HG03103 (cell line): ENCODE results near the gene ZAR1L.
A peak's percentile ranks its signal among the peaks of the same experiment; 100 is the strongest.

Experiments
- ATAC-seq: cut with Tn5 transposase; IDR thresholded peaks from one replicate; pipeline ENCODE4 v1.9.1; 2021; ENCODE audit warnings: low read depth; ENCODE audit not compliant: unreplicated experiment

The ZAR1L gene

DNA sequence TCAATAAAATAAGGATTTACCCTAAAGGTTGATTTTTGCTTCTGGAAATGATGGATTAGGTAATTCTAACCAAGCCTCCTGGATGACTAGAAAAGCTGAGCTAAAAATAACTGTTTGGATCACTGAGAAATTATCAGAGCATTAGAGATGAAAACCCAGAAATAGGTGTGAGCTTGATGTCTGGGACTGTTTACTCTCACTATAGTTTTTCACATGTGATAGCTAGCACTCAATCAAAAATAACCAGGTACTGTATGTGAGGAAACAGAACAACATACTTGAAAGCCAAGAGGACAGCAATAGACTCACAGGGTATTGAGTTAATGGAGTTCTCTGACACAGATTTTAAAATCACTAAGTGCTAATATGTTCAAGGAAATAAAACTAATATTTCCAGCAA, 9.5 kb downstream of the ZAR1L start:
- ATAC-seq: no peak

DNA sequence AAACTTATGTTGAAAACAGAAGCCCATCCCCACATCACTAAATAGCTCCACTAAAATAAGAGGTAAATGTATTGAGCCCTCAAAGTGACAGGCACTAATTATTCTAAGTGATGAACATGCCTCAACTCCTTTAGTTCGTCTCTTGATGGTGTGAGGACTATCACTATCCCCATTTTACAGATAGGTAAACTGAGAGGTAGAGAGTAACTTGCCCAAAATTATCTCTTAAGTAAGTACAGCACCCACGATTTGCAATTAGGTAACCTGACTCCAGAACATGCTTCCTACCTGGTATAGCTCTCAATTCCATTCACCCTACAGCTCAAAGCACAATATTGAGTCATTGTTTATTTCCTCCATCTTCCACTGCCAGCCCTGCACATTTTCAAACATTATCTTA, 12.7 kb downstream of the ZAR1L start:
- ATAC-seq: no peak

GRCh38 chr13:32300920-32301319, 14.2 kb downstream of the ZAR1L start:
- ATAC-seq: no peak

DNA sequence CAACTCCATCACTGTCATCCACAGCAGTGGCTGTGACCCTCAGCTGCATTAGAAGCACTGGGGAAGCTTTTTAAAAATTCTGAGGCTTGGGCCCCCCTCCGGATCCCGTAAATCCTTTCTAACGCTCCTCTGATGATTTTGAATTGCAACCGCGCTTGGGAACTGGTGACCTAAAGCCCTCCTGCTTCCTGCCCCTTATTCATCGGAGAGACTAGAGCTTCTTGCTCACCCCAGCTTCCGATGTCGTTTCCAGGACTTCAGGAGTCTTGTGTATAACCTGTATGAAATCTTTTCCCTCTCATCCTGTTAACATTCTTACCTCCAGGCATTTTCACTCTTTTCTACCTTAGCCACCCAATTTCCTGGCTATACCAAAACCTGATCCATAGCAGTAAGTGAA, 14.8 kb downstream of the ZAR1L start:
- no peak for ATAC-seq

DNA sequence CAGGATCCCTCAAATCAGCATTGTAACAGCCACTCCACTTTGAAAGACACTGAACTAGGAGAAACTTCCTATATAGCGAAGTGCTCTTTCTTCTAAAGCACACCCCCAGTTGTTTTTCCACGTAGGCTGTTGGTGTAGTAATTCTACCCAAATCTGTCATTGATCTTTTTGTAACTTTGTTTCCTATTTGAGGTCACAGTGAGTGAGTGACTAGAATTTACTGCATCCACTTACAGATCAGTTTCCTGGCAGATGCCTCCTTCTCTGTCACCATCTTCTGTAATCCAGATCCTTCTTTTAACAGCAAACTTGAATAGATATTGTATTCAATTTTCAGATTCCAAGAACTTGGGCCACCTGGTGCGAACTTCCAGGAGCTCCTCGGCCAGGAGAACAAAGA, 15.3 kb downstream of the ZAR1L start:
- no peak for ATAC-seq

- no peak for ATAC-seq
Measured at GRCh38 chr13:32298695-32299094, 16.5 kb downstream of the ZAR1L start.

- ATAC-seq: no peak
Measured at GRCh38 chr13:32297206-32297605, 18.0 kb downstream of the ZAR1L start.

DNA sequence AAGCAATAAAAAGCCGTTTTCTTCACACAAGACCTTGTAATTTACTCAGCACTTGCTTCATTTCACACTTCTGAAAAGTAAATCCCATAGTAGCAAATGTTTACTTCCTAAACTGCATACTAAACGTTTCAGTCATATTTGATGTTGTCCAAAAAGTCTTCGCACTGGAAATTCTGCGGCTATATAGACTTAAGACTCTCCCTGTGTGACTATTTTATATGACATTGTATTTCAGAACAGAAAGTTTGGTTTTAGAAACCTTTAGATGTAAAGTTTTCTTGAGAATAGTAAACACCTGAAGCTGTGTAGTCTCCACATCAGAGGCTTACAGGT, 29.6 kb downstream of the ZAR1L start:
- ATAC-seq: no peak

DNA sequence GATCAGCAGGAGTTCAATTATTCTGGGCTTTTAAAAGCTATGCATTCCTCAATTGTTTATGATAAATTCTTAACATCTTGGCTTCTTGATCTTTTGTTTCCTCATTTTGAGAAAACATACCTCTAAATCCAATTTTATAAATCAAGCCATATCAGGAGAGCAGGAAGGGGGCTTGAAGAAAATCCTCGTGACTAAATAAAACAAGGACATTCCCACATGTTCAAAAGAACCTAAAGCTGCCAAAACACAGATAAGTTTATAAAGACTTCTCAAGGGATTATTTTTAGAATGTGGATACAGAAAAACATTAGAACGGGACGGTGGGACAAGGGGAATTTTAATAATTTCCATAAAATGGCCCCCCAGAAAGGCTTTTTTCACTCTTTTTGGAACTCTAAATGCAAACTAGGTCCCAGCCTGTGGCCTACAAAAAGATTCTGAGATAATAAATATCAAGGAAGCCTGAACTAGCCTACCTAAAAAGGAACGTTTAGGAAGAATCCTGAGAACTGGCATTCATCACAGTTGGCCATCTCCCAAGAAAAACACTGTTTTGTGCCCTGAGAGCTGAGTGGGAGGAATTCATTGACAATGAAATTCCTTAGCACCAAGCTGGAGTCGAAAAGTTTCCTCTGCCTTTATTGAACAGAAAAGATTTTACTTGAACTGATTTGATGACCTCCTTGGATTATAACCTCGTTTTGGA, 30.1 kb downstream of the ZAR1L start:
- ATAC-seq: no peak

DNA sequence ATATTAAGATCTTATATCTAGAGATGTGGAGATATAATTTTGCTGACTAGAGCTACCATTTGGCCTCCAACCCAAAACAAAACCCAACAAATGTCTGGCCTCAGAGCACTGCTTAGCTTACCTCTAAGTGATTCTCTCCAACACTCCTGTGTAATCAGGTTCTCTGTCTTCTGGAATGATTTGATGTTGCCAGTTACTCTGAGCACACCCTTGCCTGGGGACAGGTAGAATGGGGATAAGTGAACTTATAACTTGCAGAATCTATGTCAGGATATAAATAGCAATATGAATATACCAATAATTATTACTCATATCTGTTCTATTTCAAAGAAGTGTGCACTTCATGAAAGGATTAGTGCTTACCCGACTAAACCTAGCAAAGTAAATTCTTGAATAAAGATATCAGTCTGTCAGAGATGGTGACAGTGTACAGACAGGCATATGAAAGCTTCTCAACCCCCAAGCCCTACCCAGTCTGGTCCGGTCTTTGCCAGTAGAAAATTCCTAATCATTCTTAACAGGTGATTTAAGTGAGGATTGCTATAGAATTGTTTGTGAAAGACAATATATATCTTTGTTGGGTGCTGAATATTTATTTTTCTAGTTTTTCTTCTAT, 33.0 kb downstream of the ZAR1L start:
- ATAC-seq: no peak

- no peak for ATAC-seq
Measured at GRCh38 chr13:32281096-32281495, 34.1 kb downstream of the ZAR1L start.

DNA sequence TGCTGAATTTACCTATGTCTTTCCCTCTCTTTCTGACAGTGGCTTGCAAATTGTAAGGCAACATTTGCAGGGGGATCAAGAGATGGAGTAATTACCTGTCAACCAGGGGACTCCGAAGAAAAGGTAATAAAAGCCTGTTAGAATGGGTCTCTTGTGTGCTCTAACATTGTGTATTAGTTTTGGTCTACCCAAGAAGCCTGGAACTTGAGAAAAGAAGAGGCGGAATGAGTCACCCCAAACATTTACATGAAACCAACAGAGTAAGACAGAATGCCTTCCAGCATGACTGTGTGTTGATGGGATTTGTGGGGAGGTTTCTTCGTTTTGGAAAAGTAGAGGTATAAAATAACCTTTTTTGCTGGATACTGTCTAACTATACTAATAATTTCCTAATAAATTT, 36.7 kb downstream of the ZAR1L start:
- no peak for ATAC-seq

GRCh38 chr13:32277839-32278238, 37.3 kb downstream of the ZAR1L start:
- no peak for ATAC-seq

DNA sequence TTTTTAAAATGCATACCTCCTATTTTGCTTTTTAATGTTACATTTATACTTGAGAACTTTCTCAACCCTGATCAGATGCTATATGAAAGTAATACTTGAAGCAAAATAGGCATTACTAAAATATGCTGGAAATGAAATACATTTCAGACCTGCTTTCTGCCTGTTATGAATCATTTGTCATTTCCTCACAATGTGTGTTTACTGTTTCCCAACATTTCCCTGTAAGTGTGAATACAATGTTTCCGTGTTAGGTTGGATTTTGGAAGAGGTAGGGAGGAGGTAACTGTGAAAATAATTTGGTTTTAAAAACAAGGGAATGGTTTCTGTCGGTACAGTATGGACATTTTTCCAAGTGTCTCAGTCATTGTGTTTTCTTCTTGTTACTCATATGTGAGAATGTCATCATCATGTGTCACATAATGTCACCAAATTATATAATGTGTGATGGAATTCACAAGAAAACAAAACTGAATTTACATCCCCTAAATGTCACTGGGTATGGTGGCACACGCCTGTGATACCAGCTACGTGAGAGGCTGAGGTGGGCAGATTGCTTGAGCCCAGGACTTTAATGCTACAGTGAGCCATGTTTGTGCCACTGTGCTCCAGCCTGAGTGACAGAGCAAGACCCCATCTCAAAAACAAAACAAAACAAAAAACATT, 43.0 kb downstream of the ZAR1L start:
- ATAC-seq: no peak

- ATAC-seq: peak; percentile 97
Measured at GRCh38 chr13:32267836-32268439, 47.2 kb downstream of the ZAR1L start.

- ATAC-seq: no peak
Measured at GRCh38 chr13:32266130-32266529, 49.0 kb downstream of the ZAR1L start.

DNA sequence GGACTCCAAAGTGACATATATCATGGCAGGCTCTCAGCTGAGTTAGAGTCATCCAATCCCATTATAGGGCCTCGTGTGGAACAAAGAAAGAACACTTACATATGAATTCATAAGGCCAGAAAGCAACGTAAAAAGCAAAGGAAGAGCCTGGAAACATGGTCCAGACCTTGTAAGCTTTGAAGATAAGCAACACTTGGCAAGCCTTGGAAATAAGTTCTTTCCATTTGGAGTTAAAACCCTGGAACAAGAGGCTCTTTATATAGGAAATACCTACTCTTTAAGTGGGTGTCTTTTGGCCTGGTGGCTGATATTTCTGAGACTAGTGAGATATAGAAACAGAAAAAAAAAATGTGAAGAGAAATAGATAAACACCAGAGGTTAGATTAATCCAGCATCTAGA, 49.4 kb downstream of the ZAR1L start:
- ATAC-seq: no peak

GRCh38 chr13:32264407-32264806, 50.8 kb downstream of the ZAR1L start:
- no peak for ATAC-seq

DNA sequence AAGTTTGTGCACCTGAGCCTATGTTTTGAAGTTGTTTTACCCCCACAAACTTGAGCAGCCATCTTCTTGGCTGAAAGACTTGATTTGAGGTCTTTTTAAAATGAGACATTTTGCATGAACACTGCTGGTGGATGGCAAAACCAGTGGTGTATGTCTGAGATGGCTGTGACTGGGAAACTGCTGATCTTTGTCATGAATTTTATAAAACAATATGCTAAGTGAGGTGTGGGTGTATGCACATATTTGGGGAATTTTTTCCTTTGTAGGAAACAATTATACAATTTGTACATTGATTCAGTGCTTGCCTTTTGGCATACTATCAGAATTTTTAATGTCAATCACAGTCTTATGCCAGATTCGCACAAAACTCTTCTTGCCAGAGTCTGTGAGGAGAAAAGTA, 52.5 kb downstream of the ZAR1L start:
- ATAC-seq: no peak

GRCh38 chr13:32262165-32262564, 53.0 kb downstream of the ZAR1L start:
- ATAC-seq: no peak

- ATAC-seq: no peak
Measured at GRCh38 chr13:32261567-32261966, 53.6 kb downstream of the ZAR1L start.

DNA sequence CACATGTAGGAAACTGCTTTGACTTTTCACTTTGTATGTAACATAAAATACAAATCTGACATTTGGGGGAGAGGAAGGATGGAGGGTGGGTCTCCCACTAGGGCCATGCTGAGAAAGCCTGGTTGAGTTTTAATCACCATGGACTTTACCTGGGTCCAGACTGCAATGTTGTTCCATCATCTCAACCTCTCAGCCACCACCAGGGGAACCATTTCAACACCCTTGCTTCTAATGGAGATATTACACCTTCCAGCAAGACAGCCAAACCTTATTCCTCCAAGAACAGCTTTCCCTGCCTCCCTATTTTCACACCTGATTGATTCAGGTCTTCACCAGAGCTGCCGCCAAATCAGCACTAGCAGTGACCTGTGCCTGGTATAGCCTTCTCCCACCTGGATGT, 56.0 kb downstream of the ZAR1L start:
- no peak for ATAC-seq
